GM23338 (cell line): Measurements from ENCODE around the gene MAP3K8. TPM values are rescaled to one million over a fixed set of nuclear protein-coding genes. Genes with fewer than 3 reads are reported as not detected.

Experiments used
- CREB1 ChIP-seq: fragments of 250-450 bp; sonication (Bioruptor Pico); IDR thresholded peaks from 2 replicates; pipeline ENCODE4 v1.5.0; 2020; ENCODE audit warnings: low read depth, mild to moderate bottlenecking, moderate library complexity
- EZH2 ChIP-seq: fragments of 200-600 bp; sonication (generic); IDR thresholded peaks from one replicate; pipeline ENCODE4 v1.8.0; 2017; ENCODE audit warnings: antibody characterized with exemption, mild to moderate bottlenecking, low read depth; ENCODE audit not compliant: unreplicated experiment
- EZH2phosphoT487 ChIP-seq: fragments of 200-600 bp; sonication (generic); IDR thresholded peaks from one replicate; pipeline ENCODE4 v1.8.1; 2018; ENCODE audit warnings: antibody characterized with exemption; ENCODE audit not compliant: unreplicated experiment
- NANOG ChIP-seq: IDR thresholded peaks from 2 replicates; pipeline ENCODE4 v1.6.1; 2016; ENCODE audit warnings: antibody characterized with exemption, borderline replicate concordance
- REST ChIP-seq: IDR thresholded peaks from one replicate; pipeline ENCODE4 v1.6.1; 2018; ENCODE audit warnings: antibody characterized with exemption; ENCODE audit not compliant: unreplicated experiment
- STAT1 ChIP-seq: IDR thresholded peaks from one replicate; pipeline ENCODE4 v1.6.1; 2016; ENCODE audit warnings: antibody characterized with exemption; ENCODE audit not compliant: unreplicated experiment
- ZNF331 ChIP-seq: fragments of 250-450 bp; sonication (Bioruptor Pico); IDR thresholded peaks from 2 replicates; pipeline ENCODE4 v1.5.0; 2020; ENCODE audit warnings: low read depth, mild to moderate bottlenecking, moderate library complexity
- ZNF462 ChIP-seq: fragments of 250-450 bp; sonication (Bioruptor Pico); IDR thresholded peaks from 2 replicates; pipeline ENCODE4 v1.5.0; 2020; ENCODE audit warnings: mild to moderate bottlenecking, moderate library complexity
- polyA plus RNA-seq: library from polyadenylated mRNA; unstranded; fragments of >200 nt; fragmentation: Nextera tagmentation; extraction: Ambion mirVana; gene quantifications from 2 replicates; pipeline ENCODE4 v1.2.1, GENCODE V29; 2016
- total RNA-seq: library from RNA; depleted of rRNA; stranded (reverse); fragments of >200 nt; shearing (Covaris generic); gene quantifications from 2 replicates; pipeline ENCODE4 v1.2.3, GENCODE V29; 2014

The MAP3K8 gene
- total and polyA plus RNA-seq, 2 experiments from 2014 or later, result 3.5 to 5.0 TPM

GRCh38 chr10:30454744-30455510, 20.9 kb downstream of the MAP3K8 start (continued):
- no peak for TF ChIP-seq ZNF462 (CRISPR knock-in tag)
- TF ChIP-seq EZH2phosphoT487, result no peak
- no peak for TF ChIP-seq ZNF331
- TF ChIP-seq CREB1, result no peak
- no peak for TF ChIP-seq REST
- TF ChIP-seq EZH2, result no peak
- TF ChIP-seq STAT1, result no peak
- TF ChIP-seq NANOG, result no peak
